Measurements from ENCODE around the gene ALS2CL.

Gene ALS2CL

DNA sequence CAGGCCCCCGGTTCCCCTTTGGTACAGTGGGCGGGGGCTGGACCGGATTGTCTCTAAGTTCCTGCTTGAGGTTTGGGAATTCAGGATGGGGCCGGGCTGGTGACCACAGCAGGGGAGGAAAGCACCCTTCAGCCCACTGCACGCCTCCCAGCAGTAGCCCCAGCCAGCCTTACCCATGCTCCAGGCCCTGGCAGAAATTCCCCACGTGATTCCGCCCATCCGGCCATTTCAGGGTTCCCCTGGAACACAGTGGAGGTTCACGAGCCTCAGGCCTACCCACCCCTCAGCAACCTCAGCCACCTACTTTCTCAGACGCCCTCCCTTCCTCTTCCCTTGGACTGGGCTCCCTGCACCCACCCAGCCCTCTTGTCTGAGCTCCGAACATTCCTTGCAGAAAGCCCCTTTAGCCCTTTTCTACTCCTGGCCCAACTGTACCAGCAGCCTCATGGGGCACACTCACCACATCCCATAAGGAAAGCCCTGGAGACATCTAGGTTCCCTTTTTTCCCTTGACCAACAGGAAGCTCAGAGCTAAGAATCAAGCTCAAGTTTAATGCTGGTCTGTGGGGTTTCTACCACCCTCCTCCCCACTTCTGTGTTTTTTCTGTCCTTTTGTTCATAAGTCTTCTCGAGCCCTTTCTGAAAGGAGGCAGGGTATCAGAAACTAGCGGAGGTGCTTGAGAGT lies 11.5 kb downstream of the ALS2CL start:
- Histone ChIP-seq H3K9me3 (no peaks in the 10 kb centered on the region), H3K4me3 (no peak overlapping the region), H3K27me3 (no peaks in the 10 kb centered on the region), H3K27ac (no peak overlapping the region), H3K4me1 (no peaks in the 10 kb centered on the region), H3K36me3 (peaks cover 11 to 94% (median 41%) of the 10 kb centered on the region in 3 donors)
- intact Hi-C loops (cut with DNase I; ENCODE audit: low total_unique reads), result no loop called here
- DNase-seq, result no peak
- no peak for TF ChIP-seq CTCF (IDR thresholded peaks at IDR 0.05)

DNA sequence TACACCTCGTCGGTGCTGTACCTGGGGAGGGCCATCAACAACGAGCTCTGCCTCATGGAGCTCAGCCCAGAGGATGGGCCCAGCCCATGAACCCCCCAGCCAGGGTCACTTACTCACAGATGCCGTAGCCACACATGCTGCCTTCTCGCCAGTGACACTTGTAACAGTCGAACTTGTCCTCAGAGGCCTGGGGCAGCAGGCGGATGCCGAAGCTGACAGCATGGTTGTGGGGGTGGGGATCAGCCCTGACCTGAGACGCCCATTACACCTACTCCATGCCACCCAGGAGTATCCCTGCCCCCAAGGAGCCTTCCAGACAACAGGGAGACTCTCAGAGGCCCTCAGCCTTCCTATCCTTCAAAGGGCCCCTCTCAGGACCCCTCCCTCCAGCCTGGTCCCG lies 12.1 kb downstream of the ALS2CL start:
- Histone ChIP-seq H3K36me3 (peaks cover 11 to 92% (median 41%) of the 10 kb centered on the region in 3 donors), H3K27me3 (no peaks in the 10 kb centered on the region), H3K4me1 (no peaks in the 10 kb centered on the region), H3K9me3 (no peaks in the 10 kb centered on the region), H3K4me3 (no peak overlapping the region), H3K27ac (no peak overlapping the region)
- DNase-seq, result no peak
- intact Hi-C loops (cut with DNase I; ENCODE audit: low total_unique reads), result no loop called here
- TF ChIP-seq CTCF (IDR thresholded peaks at IDR 0.05), result no peak

GRCh38 chr3:46680298-46680826 lies 13.1 kb downstream of the ALS2CL start:
- Histone ChIP-seq H3K9me3 (no peaks in the 10 kb centered on the region), H3K36me3 (peaks cover 11 to 92% (median 36%) of the 10 kb centered on the region in 3 donors), H3K27ac (no peak overlapping the region), H3K4me1 (no peaks in the 10 kb centered on the region), H3K4me3 (no peak overlapping the region), H3K27me3 (no peaks in the 10 kb centered on the region)
- DNase-seq, result no peak
- TF ChIP-seq CTCF (IDR thresholded peaks at IDR 0.05), result no peak
- intact Hi-C loops (cut with DNase I; ENCODE audit: low total_unique reads), result no loop called here

GRCh38 chr3:46679681-46680080 lies 13.8 kb downstream of the ALS2CL start:
- H3K36me3 ChIP-seq, result peaks cover 11 to 92% (median 29%) of the 10 kb centered on the region in 3 donors
- TF ChIP-seq CTCF (IDR thresholded peaks at IDR 0.05), result no peak

GRCh38 chr3:46678280-46678679 lies 15.2 kb downstream of the ALS2CL start:
- peaks cover 11 to 92% (median 23%) of the 10 kb centered on the region in 3 donors for H3K36me3 ChIP-seq

More at GRCh38 chr3:46679681-46680080, 13.8 kb downstream of the ALS2CL start:
- H3K9me3 ChIP-seq, result no peaks in the 10 kb centered on the region
- H3K27me3 ChIP-seq, result no peaks in the 10 kb centered on the region
- H3K27ac ChIP-seq, result no peak overlapping the region
- no peaks in the 10 kb centered on the region for H3K4me1 ChIP-seq
- H3K4me3 ChIP-seq, result no peak overlapping the region
- intact Hi-C loops (cut with DNase I; ENCODE audit: low total_unique reads), result no loop called here
- no peak for DNase-seq

More at GRCh38 chr3:46678280-46678679, 15.2 kb downstream of the ALS2CL start:
- H3K4me1 ChIP-seq, result no peaks in the 10 kb centered on the region
- DNase-seq, result no peak
- intact Hi-C loops (cut with DNase I; ENCODE audit: low total_unique reads), result no loop called here
- H3K27ac ChIP-seq, result no peak overlapping the region
- no peaks in the 10 kb centered on the region for H3K9me3 ChIP-seq
- H3K27me3 ChIP-seq, result no peaks in the 10 kb centered on the region
- TF ChIP-seq CTCF (IDR thresholded peaks at IDR 0.05), result no peak
- no peak overlapping the region for H3K4me3 ChIP-seq
